Measurements from ENCODE around the gene STIM2. TPM values are rescaled to one million over a fixed set of nuclear protein-coding genes. Genes with fewer than 3 reads are reported as not detected.

STIM2 gene
- total RNA-seq, 4 donors from 2014 or later = 17.2 to 71.4 (median 20.7) TPM

DNA sequence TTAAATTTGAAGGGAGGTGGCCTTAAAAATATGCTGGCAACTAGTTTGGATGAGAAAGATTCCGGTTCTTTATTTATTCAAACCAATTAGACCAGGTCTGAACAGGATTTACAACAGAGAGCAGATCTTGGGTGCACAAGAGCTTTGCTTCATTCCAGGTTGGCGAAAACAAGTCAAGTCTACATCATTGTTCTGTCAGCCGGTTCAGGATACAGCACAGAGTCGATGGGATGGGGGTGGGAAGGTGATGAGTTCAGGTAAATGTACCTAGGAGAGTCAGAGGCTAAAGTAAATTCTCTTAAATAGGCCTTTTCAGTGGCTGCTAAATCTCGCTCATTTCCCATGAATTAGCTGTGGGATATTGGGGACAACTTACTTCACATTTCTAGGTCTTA, 882 bp upstream of the STIM2 start:
- Histone ChIP-seq H3K27me3 (no peaks in the 10 kb centered on the region), H3K9me3 (no peaks in the 10 kb centered on the region), H3K4me3 (peak overlapping the region; percentile 39 to 98 (median 84)), H3K27ac (peak overlapping the region; percentile 96 to 99 (median 98)), H3K4me1 (peaks cover 7 to 55% (median 30%) of the 10 kb centered on the region in 4 donors), H3K36me3 (no peaks in the 10 kb centered on the region)
- TF ChIP-seq POLR2AphosphoS5 (IDR thresholded peaks at IDR 0.05) (no peak), CTCF (IDR thresholded peaks at IDR 0.05) (no peak), POLR2A (IDR thresholded peaks at IDR 0.05) (no peak), EP300 (IDR thresholded peaks at IDR 0.05; ENCODE audit: low read depth) (no peak)
- intact Hi-C loops (cut with DNase I; ENCODE audit: low total_unique reads) (no loop called here), in situ Hi-C loops (cut with MboI; ENCODE audit: low pct_ligation_motif_present in 1 of 4, low pct_unique_long_range_greater_than_20kb in 1 of 4, low sequenced_read_pairs in 3 of 4) (loop anchor here in 2 of 4 donors (10.0 kb wide), 1 partner anchor 145 kb away; no protein-coding TSS in a partner anchor)
- DNase-seq = no peak
- WGBS, 2 donors (ENCODE audit: low coverage in 1 of 2) = 33 to 38% methylated on average over 2 to 5 of the region's 5 CpGs

DNA sequence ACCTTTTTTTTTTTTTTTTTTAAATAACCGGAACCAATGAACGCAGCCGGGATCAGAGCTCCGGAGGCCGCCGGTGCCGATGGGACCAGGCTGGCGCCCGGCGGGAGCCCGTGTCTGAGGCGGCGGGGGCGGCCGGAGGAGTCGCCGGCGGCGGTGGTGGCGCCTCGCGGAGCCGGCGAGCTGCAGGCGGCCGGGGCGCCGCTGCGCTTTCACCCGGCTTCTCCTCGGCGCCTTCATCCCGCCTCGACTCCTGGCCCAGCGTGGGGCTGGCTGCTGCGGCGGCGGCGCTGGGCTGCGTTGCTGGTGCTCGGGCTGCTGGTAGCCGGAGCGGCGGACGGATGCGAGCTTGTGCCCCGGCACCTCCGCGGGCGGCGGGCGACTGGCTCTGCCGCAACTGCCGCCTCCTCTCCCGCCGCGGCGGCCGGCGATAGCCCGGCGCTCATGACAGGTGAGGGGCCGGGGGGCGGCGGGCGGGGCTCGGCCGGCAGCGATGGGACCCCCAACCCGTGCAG, 337 bp downstream of the STIM2 start:
- WGBS, 2 donors (ENCODE audit: low coverage in 1 of 2) = 0% methylated on average over 57 of the region's 70 CpGs; no CpG with 5 or more reads in 1 of the 2 donors
- in situ Hi-C loops (cut with MboI; ENCODE audit: low pct_ligation_motif_present in 1 of 4, low pct_unique_long_range_greater_than_20kb in 1 of 4, low sequenced_read_pairs in 3 of 4) = loop anchor here in 1 of 4 donors (10.0 kb wide), 1 partner anchor 144 kb away; no protein-coding TSS in a partner anchor
- TF ChIP-seq POLR2A (IDR thresholded peaks at IDR 0.05) = no peak
- no peak for TF ChIP-seq EP300 (IDR thresholded peaks at IDR 0.05; ENCODE audit: low read depth)
- no peak for TF ChIP-seq CTCF (IDR thresholded peaks at IDR 0.05)
- no peak for TF ChIP-seq POLR2AphosphoS5 (IDR thresholded peaks at IDR 0.05)

DNA sequence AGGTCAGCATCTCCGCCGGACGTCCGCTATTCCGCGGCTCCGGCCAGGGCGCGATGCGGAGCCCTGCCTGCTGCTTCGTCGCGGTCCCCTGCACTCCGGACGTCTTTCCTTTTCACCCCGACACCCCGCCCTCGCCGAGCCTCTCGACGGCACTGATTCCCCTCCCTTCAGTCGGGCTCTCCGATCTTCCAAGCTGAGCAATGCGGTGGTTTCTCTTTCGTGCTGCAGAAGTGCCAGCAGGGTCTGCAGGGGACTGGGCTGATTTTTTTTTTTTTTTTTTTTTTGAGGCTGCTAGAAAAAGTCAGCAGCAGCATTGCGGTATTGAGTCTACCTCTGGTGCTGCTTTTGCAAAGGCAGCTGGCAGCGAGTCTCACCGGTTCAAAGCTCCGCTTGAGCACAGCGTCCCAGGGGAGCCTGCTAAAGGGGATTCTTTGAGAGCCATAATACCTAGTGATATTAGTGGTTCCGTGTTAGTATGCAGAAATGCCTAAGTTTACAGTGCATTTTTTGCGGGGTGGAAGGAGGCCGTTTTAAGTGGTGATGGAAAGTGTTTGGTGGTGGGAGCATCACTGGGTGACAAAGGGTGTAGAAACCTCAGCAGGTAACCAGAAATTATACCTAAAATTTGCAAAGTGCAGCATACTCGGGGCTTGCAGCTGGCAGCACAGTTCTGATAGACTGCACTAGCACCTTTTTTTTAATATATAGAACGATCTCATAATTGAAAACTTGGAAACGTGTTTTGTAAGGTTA, 969 bp downstream of the STIM2 start:
- intact Hi-C loops (cut with DNase I; ENCODE audit: low total_unique reads) = no loop called here
- in situ Hi-C loops (cut with MboI; ENCODE audit: low pct_ligation_motif_present in 1 of 4, low pct_unique_long_range_greater_than_20kb in 1 of 4, low sequenced_read_pairs in 3 of 4) = loop anchor here in 1 of 4 donors (10.0 kb wide), 1 partner anchor 143 kb away; no protein-coding TSS in a partner anchor
- Histone ChIP-seq H3K4me1 (peaks cover 7 to 67% (median 33%) of the 10 kb centered on the region in 4 donors), H3K9me3 (no peaks in the 10 kb centered on the region), H3K36me3 (no peaks in the 10 kb centered on the region), H3K4me3 (peak overlapping the region; percentile 43 to 98 (median 84)), H3K27me3 (no peaks in the 10 kb centered on the region), H3K27ac (peak overlapping the region; percentile 96 to 99 (median 98))
- 0% methylated on average over 8 to 34 of the region's 36 CpGs for WGBS, 2 donors (ENCODE audit: low coverage in 1 of 2)
- DNase-seq = peak; percentile 82
- peak; percentile 63 for TF ChIP-seq POLR2A (IDR thresholded peaks at IDR 0.05)
- no peak for TF ChIP-seq CTCF (IDR thresholded peaks at IDR 0.05)
- peak; percentile 56 to 74 (median 69) for TF ChIP-seq POLR2AphosphoS5 (IDR thresholded peaks at IDR 0.05)

More for the DNA sequence above, 337 bp downstream of the STIM2 start:
- Histone ChIP-seq H3K36me3 (no peaks in the 10 kb centered on the region), H3K27me3 (no peaks in the 10 kb centered on the region), H3K4me1 (peaks cover 7 to 66% (median 33%) of the 10 kb centered on the region in 4 donors), H3K4me3 (peak overlapping the region; percentile 43 to 98 (median 84)), H3K27ac (peak overlapping the region; percentile 96 to 99 (median 98)), H3K9me3 (no peaks in the 10 kb centered on the region)
- intact Hi-C loops (cut with DNase I; ENCODE audit: low total_unique reads) = no loop called here
- DNase-seq = peak; percentile 47

DNA sequence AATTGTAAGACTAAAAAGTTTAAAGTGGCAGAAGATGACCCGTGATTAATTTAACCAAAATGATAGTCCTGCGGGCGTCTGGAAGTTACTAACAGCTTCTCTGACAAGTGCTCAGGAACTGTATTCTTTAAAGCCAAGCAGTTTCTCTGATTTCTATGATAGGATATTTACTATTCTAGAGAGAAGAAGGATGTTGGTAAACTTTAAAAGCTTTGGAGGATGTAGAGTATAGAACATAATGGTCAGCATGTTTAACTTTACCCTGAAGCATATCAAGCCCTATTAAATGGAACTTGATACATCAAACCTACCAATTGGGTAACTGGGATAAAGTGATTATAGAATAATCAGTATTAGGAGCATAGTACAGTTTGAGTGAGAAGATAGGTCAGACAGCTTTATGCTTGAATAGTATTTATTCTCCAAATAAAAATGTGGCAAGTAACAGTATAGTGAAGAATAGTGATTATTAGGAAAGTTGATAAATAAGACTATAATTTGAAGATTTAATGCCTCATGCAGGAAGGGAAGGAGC, 1.8 kb downstream of the STIM2 start:
- Histone ChIP-seq H3K27me3 (no peaks in the 10 kb centered on the region), H3K4me1 (peaks cover 7 to 66% (median 31%) of the 10 kb centered on the region in 4 donors), H3K36me3 (no peaks in the 10 kb centered on the region), H3K4me3 (peak overlapping the region in 3 of 4 donors; percentile 76 to 98 (median 92)), H3K9me3 (no peaks in the 10 kb centered on the region), H3K27ac (peak overlapping the region; percentile 96 to 99 (median 98))
- DNase-seq = no peak
- in situ Hi-C loops (cut with MboI; ENCODE audit: low pct_ligation_motif_present in 1 of 4, low pct_unique_long_range_greater_than_20kb in 1 of 4, low sequenced_read_pairs in 3 of 4) (loop anchor here in 1 of 4 donors (10.0 kb wide), 1 partner anchor 142 kb away; no protein-coding TSS in a partner anchor), intact Hi-C loops (cut with DNase I; ENCODE audit: low total_unique reads) (no loop called here)
- TF ChIP-seq POLR2AphosphoS5 (IDR thresholded peaks at IDR 0.05) (no peak), EP300 (IDR thresholded peaks at IDR 0.05; ENCODE audit: low read depth) (no peak), POLR2A (IDR thresholded peaks at IDR 0.05) (no peak), CTCF (IDR thresholded peaks at IDR 0.05) (no peak)
- 5 to 7% methylated on average over 3 of the region's 3 CpGs for WGBS, 2 donors (ENCODE audit: low coverage in 1 of 2)

Data from transverse colon (tissue), 4 donors.